COR-L47 (cell line): ENCODE results near the gene PATJ.
"Not testable (repeated sequence)": the region's sequence is repeated elsewhere in the genome, so short reads cannot be mapped to it uniquely, and the experiment has no call there.

Source experiments
- DNase-seq: peaks from one replicate; lab custom pipeline; 2025; lab: John Stamatoyannopoulos, UW

The PATJ gene

DNA sequence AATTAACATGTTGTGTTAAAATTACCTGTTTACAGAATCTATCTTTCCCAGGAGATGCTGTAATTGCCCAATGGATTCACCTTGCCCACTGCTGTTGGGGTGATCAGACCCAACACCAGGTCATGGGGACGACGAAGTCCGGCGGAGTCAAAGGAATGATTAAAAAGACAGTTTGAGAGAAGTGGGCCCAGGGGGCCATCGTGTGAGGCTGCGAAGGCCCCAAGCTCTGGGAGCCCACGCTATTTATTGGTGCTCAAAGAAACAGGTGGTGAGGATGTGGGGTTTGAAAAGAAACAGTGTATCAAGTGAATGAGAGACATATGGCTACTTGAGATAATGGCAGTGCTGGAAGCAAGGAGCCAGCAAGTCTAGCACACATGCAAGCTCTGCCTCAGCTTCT, 436.1 kb downstream of the PATJ start:
- DNase-seq: no peak

DNA sequence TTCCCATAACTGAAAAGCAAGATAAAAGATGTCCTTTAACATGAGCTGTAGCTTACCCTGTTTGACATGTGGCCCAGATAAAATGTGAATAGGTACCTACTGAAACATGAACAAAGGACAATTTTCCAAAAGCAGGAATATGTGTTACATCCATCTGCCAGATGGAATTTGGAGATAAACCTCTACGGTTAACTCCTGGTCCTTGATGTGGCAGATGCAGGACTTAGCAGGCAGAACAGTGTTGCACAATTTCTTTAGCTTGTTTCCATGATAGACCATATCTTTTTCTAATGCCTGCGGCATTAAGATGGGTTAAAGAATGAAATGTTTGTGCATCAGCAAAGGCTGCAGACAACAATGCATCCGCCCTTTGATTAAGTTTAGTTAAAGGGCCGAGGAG, 437.8 kb downstream of the PATJ start:
- not testable (repeated sequence) for DNase-seq

DNA sequence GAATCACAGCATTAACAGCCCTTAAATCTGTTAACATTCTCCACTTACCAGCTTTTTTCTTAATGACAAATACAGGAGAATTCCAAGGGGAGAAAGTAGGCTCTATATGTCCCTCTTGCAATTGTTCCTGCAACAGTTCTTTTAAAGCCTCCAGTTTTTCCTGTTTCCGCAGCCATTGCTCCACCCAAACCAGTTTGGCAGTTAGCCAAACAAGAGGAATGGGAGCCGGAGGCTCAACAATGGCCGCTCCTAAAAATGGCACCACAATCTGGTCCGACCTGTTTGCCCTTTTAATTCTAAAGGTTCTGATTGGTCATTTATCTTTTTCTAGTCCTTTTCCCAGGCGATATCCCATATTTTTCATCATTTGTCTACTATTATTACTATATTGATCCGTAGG, 438.4 kb downstream of the PATJ start:
- no peak for DNase-seq

DNA sequence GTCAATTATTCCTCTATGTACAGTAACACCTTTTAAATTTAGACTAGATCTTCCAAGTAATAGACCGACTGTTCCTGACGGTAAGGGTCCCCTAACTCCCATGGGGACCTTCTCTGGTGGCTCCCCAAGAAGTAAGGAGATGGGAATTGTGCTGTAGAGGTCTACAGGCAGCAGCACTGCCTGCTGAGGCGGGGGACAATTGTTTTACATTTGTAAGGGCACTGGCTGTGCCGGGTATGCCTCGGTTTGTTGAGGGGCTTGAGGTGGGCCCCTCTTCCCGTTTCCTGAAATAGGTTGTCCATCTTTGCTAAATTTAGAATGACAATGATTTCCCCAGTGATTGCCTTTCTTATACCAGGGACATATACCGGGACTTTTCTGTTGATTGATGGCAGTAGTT, 439.3 kb downstream of the PATJ start:
- no peak for DNase-seq

DNA sequence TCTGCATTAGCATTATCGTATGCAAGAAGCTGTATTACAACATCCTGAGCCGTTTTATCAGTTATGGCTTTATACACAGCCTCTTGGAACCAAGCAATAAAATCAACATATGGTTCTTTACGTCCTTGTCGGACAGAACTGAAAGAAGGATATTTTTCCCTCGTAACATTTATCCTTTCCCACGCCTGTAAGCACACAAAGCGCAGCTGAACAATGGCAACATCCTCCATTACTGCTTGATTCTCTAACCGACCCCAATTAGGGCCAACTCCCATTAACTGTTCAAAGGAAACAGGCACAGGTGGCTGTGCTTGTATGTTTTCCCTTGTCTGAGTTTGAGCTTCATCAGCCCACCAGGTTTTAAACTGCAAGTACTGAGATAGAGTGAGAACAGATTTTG, 439.9 kb downstream of the PATJ start:
- not testable (repeated sequence) for DNase-seq

DNA sequence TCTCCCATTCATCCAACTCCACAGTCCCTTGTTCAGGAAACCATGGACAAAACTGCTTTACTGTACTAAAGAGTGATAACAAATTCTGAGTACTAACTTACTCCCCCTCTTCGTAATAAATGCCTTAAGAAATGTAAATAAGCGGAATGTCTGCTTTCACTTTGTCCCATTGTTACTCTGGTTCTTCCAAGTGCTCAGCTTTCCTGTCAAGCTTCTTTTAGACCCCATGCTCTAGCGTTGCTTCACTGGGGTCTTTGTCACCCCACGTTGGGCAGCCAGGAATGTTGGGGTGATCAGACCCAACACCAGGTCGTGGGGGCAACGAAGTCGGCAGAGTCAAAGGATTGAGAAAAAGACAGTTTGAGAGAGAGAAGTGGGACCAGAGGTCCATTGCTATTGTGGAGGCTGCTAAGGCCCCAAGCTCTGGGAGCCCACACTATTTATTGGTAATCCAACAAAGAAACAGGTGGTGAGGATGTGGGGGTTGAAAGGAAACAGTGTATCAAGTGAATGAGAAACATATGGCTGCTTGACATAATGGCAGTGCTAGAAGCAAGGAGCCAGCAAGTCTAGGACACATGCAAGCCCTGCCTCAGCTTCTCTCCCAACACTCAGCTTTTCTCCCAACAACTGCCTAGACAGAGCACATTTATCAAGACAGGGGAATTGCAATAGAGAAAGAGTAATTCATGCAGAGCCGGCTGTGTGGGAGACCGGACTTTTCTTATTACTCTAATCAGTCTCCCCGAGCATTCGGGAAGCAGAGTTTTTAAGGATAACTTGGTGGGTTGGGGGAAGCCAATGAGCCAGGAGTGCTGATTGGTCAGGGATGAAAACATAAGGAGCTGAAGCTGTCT, 441.1 kb downstream of the PATJ start:
- not testable (repeated sequence) for DNase-seq

DNA sequence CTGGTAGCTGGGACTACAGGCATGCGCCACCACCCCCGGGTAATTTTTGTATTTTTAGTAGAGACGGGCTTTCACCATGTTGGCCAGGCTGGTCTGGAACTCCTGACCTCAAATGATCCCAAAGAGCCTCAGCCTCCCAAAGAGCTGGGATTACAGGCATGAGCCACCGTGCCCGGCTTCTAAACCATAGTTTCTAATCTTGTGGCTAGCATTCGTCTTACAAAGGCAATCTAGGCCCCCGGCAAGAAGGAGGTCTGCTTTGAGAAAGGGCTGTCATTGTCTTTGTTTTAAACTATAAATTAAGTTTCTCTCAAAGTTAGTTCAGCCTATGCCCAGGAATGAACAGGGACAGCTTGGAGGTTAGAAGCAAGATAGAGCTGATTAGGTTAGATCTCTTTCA, 442.1 kb downstream of the PATJ start:
- DNase-seq: no peak

DNA sequence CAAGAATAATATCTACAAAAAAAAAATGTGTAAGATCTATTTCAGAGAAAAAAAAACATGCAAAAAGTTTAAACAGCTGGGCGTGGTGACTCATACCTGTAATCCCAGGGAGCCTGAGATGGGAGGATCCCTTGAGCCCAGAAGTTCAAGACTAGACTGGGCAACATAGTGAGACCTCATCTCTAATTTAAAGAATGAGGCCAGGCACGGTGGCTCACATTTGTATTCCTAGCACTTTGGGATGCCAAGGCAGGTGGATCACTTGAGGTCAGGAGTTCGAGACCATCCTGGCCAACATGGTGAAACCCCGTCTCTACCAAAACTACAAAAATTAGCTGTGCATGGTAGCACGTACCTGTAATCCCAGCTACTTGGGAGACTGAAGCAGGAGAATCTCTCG, 443.0 kb downstream of the PATJ start:
- DNase-seq: not testable (repeated sequence)

DNA sequence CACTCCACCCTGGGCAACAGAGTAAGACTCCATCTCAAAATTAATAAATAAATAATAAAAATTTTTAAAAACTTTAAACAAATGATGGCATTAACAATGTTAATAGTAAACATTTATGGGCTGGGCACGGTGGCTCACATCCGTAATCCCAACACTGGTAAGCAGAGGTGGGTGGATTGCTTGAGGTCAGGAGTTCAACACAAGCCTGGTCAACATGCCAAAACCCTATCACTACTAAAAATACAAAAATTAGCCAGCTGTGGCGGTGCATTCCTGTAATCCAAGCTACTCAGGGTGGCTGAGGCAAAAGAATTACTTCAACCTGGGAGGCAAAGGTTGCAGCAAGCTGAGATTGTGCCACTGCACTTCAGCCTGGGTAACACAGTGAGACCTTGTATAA, 443.4 kb downstream of the PATJ start:
- DNase-seq: no peak

DNA sequence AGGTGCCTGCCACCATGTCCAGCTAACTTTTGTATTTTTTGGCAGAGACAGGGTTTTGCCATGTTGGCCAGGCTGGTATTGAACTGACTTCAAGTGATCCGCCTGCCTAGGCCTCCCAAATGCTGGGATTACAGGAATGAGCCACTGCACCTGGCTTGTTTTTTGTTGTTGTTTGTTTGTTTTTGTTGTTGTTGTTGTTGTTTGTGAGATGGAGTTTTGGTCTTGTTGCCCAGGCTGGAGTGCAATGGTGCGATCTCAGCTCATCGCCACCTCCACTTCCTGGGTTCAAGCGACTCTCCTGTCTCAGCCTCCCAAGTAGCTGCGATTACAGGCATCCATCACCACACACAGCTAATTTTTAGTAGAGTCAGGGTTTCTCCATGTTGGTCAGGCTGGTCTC, 445.3 kb downstream of the PATJ start:
- DNase-seq: no peak

DNA sequence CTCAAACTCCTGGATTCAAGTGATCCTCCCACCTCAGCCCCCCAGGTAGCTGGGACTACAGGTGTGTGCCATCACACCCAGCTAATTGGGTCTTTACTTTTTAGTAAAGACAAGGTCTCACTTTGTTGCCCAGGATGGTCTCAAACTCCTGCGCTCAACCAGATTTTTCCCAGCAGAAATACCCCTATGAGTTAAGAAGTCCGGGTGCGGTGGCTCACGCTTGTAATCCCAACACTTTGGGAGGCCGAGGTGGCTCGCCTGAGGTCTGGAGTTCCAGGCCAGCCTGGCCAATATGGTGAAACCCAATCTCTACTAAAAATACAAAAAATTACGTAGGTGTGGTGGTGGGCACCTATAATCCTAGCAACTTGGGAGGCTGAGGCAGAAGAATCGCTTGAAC, 445.8 kb downstream of the PATJ start:
- no peak for DNase-seq

DNA sequence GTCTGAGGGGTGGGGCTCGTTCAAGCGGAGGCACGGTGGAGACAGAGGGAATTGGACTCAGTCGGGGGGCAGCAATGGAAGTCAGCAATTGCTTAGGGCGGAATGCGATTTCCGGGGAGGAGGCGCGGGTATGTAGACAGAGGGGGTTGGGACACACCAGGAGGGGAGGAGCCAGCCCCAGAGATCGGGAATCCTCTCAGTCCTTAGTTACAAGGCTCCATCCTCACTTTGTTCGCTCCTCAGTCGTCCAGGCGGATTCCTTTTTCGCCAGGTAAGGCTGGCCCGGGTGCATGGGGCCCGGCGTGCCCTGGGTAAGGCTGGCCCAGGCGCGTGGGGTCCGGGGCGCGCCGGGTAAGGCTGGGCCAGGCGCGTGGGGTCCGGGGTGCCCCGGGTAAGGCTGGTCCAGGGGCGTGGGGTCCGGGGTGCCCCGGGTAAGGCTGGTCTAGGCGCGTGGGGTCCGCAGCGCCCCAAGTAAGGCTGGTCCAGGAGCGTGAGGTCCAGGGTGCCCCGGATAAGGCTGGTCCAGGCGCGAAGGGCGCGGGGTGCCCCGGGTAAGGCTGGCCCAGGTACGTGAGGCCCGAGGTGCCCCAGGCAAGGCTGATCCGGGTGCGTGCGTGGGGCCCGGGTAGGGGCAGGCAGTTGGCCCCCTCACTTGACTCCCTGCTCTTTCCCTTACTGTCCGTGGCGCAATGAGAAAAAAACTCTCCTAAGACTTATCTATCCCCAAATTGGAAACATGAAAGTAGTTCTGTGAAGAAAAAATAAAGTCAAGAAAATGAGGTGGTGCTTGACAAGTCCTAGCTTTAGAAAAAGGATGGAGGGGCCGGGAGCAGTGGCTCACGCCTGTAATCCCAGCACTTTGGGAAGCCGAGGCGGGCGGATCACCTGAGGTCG, 452.6 kb downstream of the PATJ start, which contains the start of gene L1TD1:
Gene L1TD1 (plus strand): TSS at position 199 of the 894 bp plus-strand sequence. CDS start 11,780 bp downstream, outside the sequence.
- no peak for DNase-seq

DNA sequence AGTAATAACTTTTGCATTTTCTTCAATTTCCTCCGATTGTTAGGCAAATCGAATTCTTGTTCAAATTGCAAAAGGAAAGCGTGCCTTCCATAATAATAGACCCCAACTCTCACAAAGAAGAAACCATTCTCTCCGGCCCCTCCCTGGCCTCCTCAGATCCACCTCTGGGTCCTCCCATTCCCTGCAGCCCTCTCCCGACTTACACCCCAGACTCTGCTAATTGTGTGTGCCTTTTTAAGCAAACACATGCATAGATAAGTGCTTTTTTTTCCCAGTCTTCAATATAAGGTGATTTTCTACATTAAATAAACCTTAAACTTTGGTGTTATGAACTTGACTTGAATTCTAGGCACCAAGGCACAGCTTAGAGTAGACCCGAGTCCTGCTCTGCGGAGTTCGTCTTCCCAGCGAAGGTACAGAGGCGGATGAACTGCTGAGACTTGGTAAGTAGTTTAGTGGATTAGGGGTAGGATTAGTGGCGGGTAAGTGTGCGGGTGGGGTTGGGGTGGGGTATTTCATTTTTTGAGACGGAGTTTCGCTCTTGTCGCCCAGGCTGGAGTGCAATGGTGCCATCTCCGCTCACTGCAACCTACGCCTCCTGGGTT, 453.9 kb downstream of the PATJ start:
- DNase-seq: no peak

DNA sequence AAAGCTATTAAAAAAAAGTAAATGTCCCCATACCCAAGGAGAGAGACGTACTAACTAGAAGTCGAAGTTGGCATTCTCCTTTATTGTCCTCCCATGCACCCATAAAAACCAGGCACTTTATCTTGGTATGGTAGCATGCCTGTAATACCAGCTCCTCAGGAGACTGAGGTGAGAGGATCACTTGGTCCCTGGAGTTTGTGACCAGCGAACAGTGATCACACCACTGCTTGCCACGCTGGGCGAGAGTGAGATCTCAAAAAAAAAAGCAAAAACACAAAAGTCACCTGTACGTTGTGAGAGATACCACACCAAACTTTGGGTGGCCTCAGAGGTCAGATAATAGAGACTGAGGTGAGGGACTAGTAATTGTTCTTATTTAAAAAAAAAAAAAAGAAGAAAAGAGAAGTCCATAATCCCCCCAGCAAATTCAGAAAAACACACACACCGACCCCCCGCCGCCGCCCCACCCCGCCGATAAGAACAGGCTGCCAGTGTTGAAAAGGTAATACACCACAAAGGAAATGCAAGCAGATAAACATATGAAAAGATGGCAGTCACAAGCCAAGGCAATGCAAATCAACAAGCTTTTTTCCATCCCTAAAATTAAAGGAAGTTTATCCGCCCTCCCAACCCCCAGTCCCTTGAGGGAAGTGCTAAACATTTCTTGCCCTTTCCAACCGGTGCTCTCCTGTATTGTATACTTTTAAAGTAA, 455.9 kb downstream of the PATJ start:
- no peak for DNase-seq

DNA sequence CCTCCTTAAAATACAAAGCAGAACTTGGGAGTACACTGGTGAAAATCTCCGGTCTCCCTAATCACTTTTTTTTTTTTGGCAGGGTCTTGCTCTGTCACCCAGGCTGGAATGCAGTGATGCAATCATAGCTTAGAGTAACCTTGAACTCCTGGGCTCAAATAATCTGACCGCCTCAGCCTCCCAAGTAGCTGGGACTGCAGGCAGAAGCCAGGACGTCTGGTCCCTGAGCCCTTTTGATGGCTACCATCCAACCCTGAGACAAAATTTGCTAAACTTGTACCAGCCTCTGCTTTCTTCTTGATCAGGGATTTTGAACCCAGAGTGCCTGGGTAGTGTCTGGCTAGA, 456.5 kb downstream of the PATJ start:
- DNase-seq: no peak

DNA sequence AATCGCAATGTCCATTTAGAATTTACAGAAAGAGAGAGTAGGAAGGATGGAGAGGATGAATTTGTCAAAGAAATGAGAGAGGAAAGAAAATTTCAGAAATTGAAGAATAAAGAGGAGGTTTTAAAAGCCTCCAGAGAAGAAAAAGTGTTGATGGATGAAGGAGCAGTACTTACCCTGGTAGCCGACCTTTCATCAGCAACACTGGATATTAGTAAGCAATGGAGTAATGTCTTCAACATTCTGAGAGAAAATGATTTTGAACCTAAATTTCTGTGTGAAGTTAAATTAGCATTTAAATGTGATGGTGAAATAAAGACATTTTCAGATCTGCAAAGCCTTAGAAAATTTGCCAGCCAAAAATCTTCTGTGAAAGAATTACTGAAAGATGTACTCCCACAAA, 464.9 kb downstream of the PATJ start:
- DNase-seq: no peak

DNA sequence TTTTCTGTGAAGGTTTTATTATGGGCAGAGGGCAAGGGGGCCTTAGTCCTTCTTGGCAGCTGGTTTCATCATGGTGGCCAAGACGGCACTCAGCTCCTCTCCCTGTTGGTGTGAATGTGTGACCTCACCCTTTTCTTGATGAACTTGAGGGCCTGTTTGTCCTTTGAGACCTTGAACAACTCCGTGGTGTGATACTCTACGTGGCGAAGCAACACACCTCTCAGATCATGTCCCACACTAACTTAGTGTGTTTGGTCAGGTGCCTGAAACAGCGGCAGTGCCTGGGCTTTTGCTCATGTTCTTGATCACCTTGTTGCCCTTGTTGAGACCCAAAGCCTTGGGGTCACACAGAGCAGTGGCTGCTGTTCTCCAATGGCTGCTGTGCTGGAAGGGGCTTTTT, 465.8 kb downstream of the PATJ start:
- no peak for DNase-seq

DNA sequence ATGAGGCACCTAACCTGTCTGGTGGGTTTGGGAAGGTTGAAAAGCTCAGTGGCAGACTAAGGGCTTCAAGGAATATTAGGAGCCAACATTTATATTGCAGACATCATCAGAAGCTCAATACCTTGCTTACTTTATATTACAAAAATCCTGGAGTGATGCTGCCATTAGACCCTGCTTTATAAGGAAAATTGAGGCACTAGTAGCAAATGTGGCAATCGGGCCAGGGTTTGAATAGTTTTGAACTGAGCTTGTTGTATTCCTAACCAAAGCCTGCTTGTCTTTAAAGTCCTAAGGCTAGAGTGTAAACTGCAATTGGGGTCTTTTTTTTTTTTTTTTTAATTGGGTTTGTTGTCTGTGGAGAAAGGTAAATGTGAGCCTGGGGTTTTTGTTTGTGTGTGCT, 466.7 kb downstream of the PATJ start:
- DNase-seq: no peak

DNA sequence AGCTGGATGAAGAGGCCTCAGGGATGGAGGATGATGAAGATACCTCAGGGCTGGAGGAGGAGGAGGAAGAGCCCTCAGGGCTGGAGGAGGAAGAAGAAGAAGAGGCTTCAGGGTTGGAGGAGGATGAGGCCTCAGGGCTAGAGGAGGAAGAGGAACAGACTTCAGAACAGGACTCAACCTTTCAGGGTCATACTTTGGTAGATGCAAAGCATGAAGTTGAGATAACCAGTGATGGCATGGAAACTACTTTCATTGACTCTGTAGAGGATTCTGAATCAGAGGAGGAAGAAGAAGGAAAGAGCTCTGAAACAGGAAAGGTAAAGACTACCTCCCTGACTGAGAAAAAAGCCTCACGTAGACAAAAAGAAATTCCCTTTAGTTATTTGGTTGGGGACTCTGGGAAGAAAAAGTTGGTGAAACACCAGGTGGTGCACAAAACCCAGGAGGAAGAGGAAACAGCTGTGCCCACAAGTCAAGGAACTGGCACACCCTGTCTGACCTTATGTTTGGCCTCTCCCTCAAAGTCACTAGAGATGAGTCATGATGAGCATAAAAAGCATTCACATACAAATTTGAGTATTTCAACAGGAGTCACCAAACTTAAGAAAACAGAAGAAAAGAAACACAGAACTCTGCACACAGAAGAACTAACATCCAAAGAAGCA, 467.8 kb downstream of the PATJ start:
- DNase-seq: no peak

DNA sequence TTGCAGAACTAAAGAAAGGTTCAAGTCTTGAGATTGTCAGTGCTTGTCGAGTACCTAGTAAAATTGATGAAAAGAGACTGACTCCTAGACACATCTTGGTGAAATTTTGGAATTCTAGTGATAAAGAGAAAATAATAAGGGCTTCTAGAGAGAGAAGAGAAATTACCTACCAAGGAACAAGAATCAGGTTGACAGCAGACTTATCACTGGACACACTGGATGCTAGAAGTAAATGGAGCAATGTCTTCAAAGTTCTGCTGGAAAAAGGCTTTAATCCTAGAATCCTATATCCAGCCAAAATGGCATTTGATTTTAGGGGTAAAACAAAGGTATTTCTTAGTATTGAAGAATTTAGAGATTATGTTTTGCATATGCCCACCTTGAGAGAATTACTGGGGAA, 468.7 kb downstream of the PATJ start:
- DNase-seq: no peak

DNA sequence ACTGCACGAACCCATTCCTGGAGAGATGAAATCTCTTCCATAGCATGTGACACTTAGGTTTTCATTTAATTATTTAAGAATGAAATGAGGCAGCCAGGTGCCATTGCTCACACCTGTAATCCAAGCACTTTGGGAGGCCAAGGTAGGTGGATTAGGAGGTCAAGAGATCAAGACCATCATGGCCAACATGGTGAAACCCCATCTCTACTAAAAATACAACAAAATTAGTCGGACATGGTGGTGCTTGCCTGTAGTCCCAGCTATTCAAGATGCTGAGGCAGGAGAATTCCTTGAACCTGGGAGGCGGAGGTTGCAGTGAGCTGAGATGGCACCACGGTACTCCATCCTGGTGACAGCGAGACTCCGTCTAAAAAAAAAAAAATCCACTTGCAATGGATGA, 470.1 kb downstream of the PATJ start:
- DNase-seq: no peak
